Measurements from ENCODE around the gene EFL1. TPM values are rescaled to one million over a fixed set of nuclear protein-coding genes. Genes with fewer than 3 reads are reported as not detected.

EFL1 gene
- polyA plus RNA-seq, 2 of the 4 experiments (the other 2 are of a cell fraction) = 21.2 to 42.3 TPM

DNA sequence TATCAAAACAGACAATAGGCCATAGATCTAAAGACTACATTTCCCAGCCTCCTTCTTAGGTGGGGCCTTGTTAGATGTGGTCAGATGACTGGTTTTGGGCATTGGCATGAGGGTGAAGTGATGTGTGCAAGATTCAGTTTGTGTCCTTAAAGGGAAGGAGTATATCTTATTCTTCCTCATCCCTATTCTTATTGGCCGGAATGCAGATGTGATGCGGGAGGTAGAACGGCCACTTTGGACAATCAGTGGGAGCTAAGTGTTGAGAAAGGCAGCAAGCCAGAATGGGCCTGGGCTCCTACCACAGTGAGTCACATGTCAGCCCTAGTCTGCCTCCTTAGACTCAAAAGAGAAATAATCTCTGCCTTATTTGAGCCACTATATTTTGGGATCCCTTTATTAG is 126.9 kb downstream of the EFL1 start:
- TF ChIP-seq HOXB5 (CRISPR knock-in tag; IDR thresholded peaks at IDR 0.05) (no peak), NR3C1 (IDR thresholded peaks at IDR 0.05) (no peak), RAD21 (conservative IDR thresholded peaks at IDR 0.05 in 1 of 2, IDR thresholded peaks at IDR 0.05 in 1 of 2) (no peak), HDAC2 (IDR thresholded peaks at IDR 0.05) (no peak), JUN (IDR thresholded peaks at IDR 0.05) (no peak), CEBPB (IDR thresholded peaks at IDR 0.05) (no peak), ZC3H11A (IDR thresholded peaks at IDR 0.05) (no peak), FOSL2 (IDR thresholded peaks at IDR 0.05) (no peak), FOSL2 (CRISPR knock-in tag; IDR thresholded peaks at IDR 0.05) (no peak), TFCP2L1 (CRISPR knock-in tag; IDR thresholded peaks at IDR 0.05) (no peak)
- TF ChIP-seq, protein P1, sequence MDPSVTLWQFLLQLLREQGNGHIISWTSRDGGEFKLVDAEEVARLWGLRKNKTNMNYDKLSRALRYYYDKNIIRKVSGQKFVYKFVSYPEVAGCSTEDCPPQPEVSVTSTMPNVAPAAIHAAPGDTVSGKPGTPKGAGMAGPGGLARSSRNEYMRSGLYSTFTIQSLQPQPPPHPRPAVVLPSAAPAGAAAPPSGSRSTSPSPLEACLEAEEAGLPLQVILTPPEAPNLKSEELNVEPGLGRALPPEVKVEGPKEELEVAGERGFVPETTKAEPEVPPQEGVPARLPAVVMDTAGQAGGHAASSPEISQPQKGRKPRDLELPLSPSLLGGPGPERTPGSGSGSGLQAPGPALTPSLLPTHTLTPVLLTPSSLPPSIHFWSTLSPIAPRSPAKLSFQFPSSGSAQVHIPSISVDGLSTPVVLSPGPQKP (IDR thresholded peaks at IDR 0.05; ENCODE audit: low read depth, low read length) = no peak
- TF ChIP-seq, protein P2, sequence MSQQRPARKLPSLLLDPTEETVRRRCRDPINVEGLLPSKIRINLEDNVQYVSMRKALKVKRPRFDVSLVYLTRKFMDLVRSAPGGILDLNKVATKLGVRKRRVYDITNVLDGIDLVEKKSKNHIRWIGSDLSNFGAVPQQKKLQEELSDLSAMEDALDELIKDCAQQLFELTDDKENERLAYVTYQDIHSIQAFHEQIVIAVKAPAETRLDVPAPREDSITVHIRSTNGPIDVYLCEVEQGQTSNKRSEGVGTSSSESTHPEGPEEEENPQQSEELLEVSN (IDR thresholded peaks at IDR 0.05; ENCODE audit: borderline replicate concordance, low read depth) = no peak
- Histone ChIP-seq H3K4me2 (no peak overlapping the region), H3K4me3 (no peak overlapping the region), H3K9me3 (no peaks in the 10 kb centered on the region), H3K27ac (no peak overlapping the region), H3K4me1 (peaks cover 28% of the 10 kb centered on the region)
- no peak for FAIRE-seq
- POLR2A ChIA-PET = no interaction called here
- DNase-seq (ENCODE audit: low read depth in 1 of 2, low spot score in 1 of 2) = no peak
- CTCF ChIA-PET = interaction anchor here (0.5 to 33.1 kb wide), 10 partner anchors 8 to 1073 kb away, joined by 3 to 570 read pairs (median 4); partner anchors contain the start of gene MEX3B
- ATAC-seq = no peak
- 91% methylated on average over 3 of the region's 3 CpGs for whole genome bisulfite sequencing (ENCODE audit: missing lambda C conversion rate)

DNA sequence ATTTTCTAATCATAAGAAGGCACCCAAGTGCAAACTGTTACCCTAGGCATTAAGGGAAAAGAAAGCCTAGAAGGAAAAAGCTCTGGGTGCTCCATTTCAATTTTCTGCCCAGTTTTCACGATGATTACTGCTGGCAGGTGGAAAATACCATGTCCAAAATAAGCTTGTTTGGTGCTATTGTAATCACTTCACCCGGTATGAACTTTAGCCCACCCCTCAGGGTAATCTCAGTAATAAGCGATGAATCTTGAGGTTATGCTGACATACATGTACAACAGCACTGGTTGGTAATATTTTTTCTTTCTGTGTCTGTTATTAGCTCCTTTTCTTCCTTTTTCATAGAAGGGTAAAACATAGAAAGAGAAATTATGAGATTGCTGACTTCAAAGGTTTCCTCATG is 128.1 kb downstream of the EFL1 start:
- ATAC-seq = no peak
- H3K27ac ChIP-seq = peak overlapping the region in 1 of 2 experiments; percentile 60; a peak in 2 of 6 replicates
- 82% methylated on average over 3 of the region's 3 CpGs for WGBS (ENCODE audit: missing lambda C conversion rate)
- POLR2A ChIA-PET = no interaction called here
- H3K4me3 ChIP-seq = no peak overlapping the region
- FAIRE-seq = no peak
- H3K9me3 ChIP-seq = no peaks in the 10 kb centered on the region
- TF ChIP-seq EHMT2 (IDR thresholded peaks at IDR 0.05; ENCODE audit: low read depth) = no peak
- no peak overlapping the region for H3K4me2 ChIP-seq
- CTCF ChIA-PET = interaction anchor here (0.9 to 33.1 kb wide), 8 partner anchors 10 to 88 kb away, joined by 3 to 570 read pairs (median 5); partner anchors contain the start of gene MEX3B
- H3K4me1 ChIP-seq = peaks cover 36% of the 10 kb centered on the region
- DNase-seq (ENCODE audit: low read depth in 1 of 2, low spot score in 1 of 2) = no peak

DNA sequence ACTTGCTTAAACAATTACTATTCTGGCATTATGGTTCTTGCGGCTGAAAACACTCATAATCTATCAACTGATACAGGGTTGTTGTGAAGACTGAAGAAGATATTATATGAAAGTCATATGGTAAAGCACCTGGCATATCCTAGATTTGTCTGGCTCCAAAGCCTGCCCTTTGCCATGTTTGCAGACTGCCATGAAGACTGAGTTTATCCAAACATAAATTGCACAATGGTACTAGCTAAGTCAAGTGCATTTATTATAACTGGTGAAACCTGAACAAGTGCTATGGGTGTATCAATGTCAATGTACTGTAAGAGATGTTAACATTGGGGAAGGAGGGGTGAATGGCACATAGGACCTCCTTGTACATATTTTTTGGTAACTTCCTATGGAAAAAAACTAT is 129.3 kb downstream of the EFL1 start:
- 97% methylated on average over 1 of the region's 1 CpG for WGBS (ENCODE audit: missing lambda C conversion rate)
- Histone ChIP-seq H3K4me3 (no peak overlapping the region), H3K9me3 (no peaks in the 10 kb centered on the region), H3K4me1 (peaks cover 45% of the 10 kb centered on the region), H3K27ac (peak overlapping the region; percentile 34 to 80; a peak in 5 of 6 replicates), H3K4me2 (peak overlapping the region; percentile 40)
- ATAC-seq = peak in 1 of 2 experiments; percentile 13; a peak in 2 of 6 replicates
- no peak for FAIRE-seq
- POLR2A ChIA-PET = interaction anchor here (1.0 kb wide), 1 partner anchor 86 kb away, joined by 3 read pairs; no protein-coding TSS in a partner anchor
- CTCF ChIA-PET = interaction anchor here (0.9 to 33.1 kb wide), 5 partner anchors 12 to 85 kb away, joined by 3 to 570 read pairs (median 5); no protein-coding TSS in a partner anchor
- TF ChIP-seq EHMT2 (IDR thresholded peaks at IDR 0.05; ENCODE audit: low read depth) (no peak), POLR2A (IDR thresholded peaks at IDR 0.05; ENCODE audit: low read length) (no peak), ZFP36 (IDR thresholded peaks at IDR 0.05; ENCODE audit: borderline replicate concordance, partially characterized antibody) (no peak), JUNB (IDR thresholded peaks at IDR 0.05) (no peak), CHD4 (IDR thresholded peaks at IDR 0.05; ENCODE audit: borderline replicate concordance) (no peak), MYC (IDR thresholded peaks at IDR 0.05; ENCODE audit: borderline replicate concordance, low read length) (no peak), RFX5 (IDR thresholded peaks at IDR 0.05) (no peak), HDAC2 (IDR thresholded peaks at IDR 0.05) (no peak)
- TF ChIP-seq, protein P3, sequence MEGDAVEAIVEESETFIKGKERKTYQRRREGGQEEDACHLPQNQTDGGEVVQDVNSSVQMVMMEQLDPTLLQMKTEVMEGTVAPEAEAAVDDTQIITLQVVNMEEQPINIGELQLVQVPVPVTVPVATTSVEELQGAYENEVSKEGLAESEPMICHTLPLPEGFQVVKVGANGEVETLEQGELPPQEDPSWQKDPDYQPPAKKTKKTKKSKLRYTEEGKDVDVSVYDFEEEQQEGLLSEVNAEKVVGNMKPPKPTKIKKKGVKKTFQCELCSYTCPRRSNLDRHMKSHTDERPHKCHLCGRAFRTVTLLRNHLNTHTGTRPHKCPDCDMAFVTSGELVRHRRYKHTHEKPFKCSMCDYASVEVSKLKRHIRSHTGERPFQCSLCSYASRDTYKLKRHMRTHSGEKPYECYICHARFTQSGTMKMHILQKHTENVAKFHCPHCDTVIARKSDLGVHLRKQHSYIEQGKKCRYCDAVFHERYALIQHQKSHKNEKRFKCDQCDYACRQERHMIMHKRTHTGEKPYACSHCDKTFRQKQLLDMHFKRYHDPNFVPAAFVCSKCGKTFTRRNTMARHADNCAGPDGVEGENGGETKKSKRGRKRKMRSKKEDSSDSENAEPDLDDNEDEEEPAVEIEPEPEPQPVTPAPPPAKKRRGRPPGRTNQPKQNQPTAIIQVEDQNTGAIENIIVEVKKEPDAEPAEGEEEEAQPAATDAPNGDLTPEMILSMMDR (IDR thresholded peaks at IDR 0.05) = no peak
- TF ChIP-seq, protein P4, sequence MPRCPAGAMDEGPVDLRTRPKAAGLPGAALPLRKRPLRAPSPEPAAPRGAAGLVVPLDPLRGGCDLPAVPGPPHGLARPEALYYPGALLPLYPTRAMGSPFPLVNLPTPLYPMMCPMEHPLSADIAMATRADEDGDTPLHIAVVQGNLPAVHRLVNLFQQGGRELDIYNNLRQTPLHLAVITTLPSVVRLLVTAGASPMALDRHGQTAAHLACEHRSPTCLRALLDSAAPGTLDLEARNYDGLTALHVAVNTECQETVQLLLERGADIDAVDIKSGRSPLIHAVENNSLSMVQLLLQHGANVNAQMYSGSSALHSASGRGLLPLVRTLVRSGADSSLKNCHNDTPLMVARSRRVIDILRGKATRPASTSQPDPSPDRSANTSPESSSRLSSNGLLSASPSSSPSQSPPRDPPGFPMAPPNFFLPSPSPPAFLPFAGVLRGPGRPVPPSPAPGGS (IDR thresholded peaks at IDR 0.05) = no peak
- no peak for DNase-seq (ENCODE audit: low read depth in 1 of 2, low spot score in 1 of 2)
